PC-3 (cell line): Measurements from ENCODE around the gene HUNK. TPM values are rescaled to one million over a fixed set of nuclear protein-coding genes. Genes with fewer than 3 reads are reported as not detected.

Experiments
- ATAC-seq: fragments of 200-7000 bp; cut with Tn5 transposase; 2 replicates; pipeline ENCODE4 v1.9.1; 2020; ENCODE audit warnings: mild to moderate bottlenecking, moderate library complexity
- BruUV-seq: library from RNA; stranded (reverse); fragments of 400-500 nt; replicated peaks from 2 replicates; lab custom pipeline; 2021; lab: Mats Ljungman, UMichigan
- CTCF ChIA-PET: fragments of 300-600 bp; sonication (Branson Sonifier 250); formaldehyde crosslinking; loops from one replicate; lab custom pipeline; 2022; ENCODE audit warnings: antibody characterized with exemption; lab: Charles Lee
- POLR2A ChIA-PET: fragments of 300-600 bp; sonication (Branson Sonifier 250); formaldehyde crosslinking; loops from one replicate; lab custom pipeline; 2022; ENCODE audit warnings: antibody characterized with exemption; ENCODE audit not compliant: unreplicated experiment; lab: Charles Lee
- DNase-seq: peaks from one replicate; pipeline ENCODE4 v3.0.0-alpha.2; 2015
- H2AFZ ChIP-seq: fragments of 300-600 bp; sonication (generic); 2 replicates; pipeline ENCODE4 v1.6.0; 2016; ENCODE audit warnings: antibody characterized with exemption, low read length
- H3F3A ChIP-seq: fragments of 300-600 bp; sonication (generic); one replicate; pipeline ENCODE4 v1.6.0; 2017; ENCODE audit warnings: antibody characterized with exemption, low read length, control low read depth, mild to moderate bottlenecking; ENCODE audit not compliant: unreplicated experiment
- H3K27ac ChIP-seq: fragments of 300-600 bp; sonication (generic); 2 replicates; pipeline ENCODE4 v1.5.1; 2016; ENCODE audit warnings: mild to moderate bottlenecking, low read length
- H3K27me3 ChIP-seq: fragments of 300-600 bp; sonication (generic); 2 replicates; pipeline ENCODE4 v1.6.1; 2016; ENCODE audit warnings: low read length, mixed read lengths
- H3K36me3 ChIP-seq: fragments of 300-600 bp; sonication (generic); 2 replicates; pipeline ENCODE4 v1.6.1; 2016; ENCODE audit warnings: low read depth, mixed run types, low read length, mixed read lengths
- H3K4me1 ChIP-seq: fragments of 300-600 bp; sonication (generic); 2 replicates; pipeline ENCODE4 v1.5.1; 2016; ENCODE audit warnings: low read length; ENCODE audit not compliant: insufficient read depth
- H3K4me2 ChIP-seq: fragments of 300-600 bp; sonication (generic); 2 replicates; pipeline ENCODE4 v1.6.0; 2016; ENCODE audit warnings: low read length
- H3K4me3 ChIP-seq: fragments of 300-600 bp; sonication (generic); 2 replicates; pipeline ENCODE4 v1.5.1; 2016; ENCODE audit warnings: mild to moderate bottlenecking, low read length, mixed read lengths
- H3K79me2 ChIP-seq: fragments of 300-600 bp; sonication (generic); 2 replicates; pipeline ENCODE4 v1.6.1; 2017; ENCODE audit warnings: low read length, mixed read lengths
- H3K9ac ChIP-seq: fragments of 300-600 bp; sonication (generic); 2 replicates; pipeline ENCODE4 v1.6.0; 2016; ENCODE audit warnings: mild to moderate bottlenecking, low read length
- H3K9me2 ChIP-seq: fragments of 300-600 bp; sonication (generic); replicated peaks from 2 replicates; pipeline ENCODE4 v1.6.1; 2016; ENCODE audit warnings: mixed run types, low read length, mixed read lengths
- H3K9me3 ChIP-seq: fragments of 300-600 bp; sonication (generic); 2 replicates; pipeline ENCODE4 v1.6.1; 2016; ENCODE audit warnings: low read length, mixed read lengths
- H4K20me1 ChIP-seq: fragments of 300-600 bp; sonication (generic); 2 replicates; pipeline ENCODE4 v1.6.1; 2016; ENCODE audit warnings: low read length, mixed read lengths
- EZH2 ChIP-seq: fragments of 300-600 bp; sonication (generic); IDR thresholded peaks from one replicate; pipeline ENCODE4 v1.6.1; 2017; ENCODE audit warnings: antibody characterized with exemption, mild to moderate bottlenecking, low read length; ENCODE audit not compliant: unreplicated experiment
- EZH2phosphoT487 ChIP-seq: fragments of 300-600 bp; sonication (generic); IDR thresholded peaks from 2 replicates; pipeline ENCODE4 v1.6.1; 2018; ENCODE audit warnings: mild to moderate bottlenecking, antibody characterized with exemption, low read length, borderline replicate concordance
- intact Hi-C: fragments of 100-400 bp; cut with micrococcal nuclease; formaldehyde crosslinking; loops from 2 replicates; pipeline ENCODE4 v1.9.0; 2023
- total RNA-seq: library from RNA; depleted of rRNA; stranded (reverse); fragments of >200 nt; gene quantifications from 2 replicates; pipeline ENCODE4 v1.2.3, GENCODE V29; 2014
- TF ChIP-seq, protein P1 (sequence below): fragments of 300-600 bp; sonication (generic); conservative IDR thresholded peaks from 2 replicates; pipeline ENCODE4 v1.5.1; 2017; ENCODE audit warnings: antibody characterized with exemption, low read depth, mild to moderate bottlenecking, low read length

HUNK gene
- total RNA-seq, 1 experiment from 2014 or later, result not detected

DNA sequence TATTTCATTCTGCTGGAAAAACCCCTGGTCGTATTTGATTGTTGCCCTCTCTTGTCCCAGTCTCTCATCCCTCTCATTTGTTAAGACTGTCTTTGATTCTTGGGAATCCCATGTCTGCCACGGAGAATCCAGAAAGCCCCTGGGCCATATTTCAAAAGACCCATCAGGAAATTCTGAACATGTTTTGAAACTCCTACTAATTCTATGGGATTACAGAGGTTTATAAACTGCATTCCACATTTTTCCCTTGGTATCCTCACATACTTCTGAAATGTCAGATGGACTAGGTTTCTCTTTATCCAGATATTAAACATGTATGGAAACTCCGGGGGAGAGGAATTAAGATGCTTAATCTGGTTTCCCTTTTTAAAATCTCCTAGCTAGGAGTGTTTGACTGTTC, 80.0 kb downstream of the HUNK start:
- Histone ChIP-seq H3K9ac (no peak overlapping the region), H3K4me3 (no peak overlapping the region), H2AFZ (no peak overlapping the region), H3K9me2 (no peaks in the 10 kb centered on the region), H3K4me2 (no peak overlapping the region), H3K79me2 (no peaks in the 10 kb centered on the region), H3F3A (no peaks in the 10 kb centered on the region), H3K36me3 (no peaks in the 10 kb centered on the region), H3K27me3 (peaks cover 90% of the 10 kb centered on the region), H3K4me1 (no peaks in the 10 kb centered on the region), H3K9me3 (no peaks in the 10 kb centered on the region), H3K27ac (no peak overlapping the region), H4K20me1 (no peaks in the 10 kb centered on the region)
- ChIA-PET POLR2A (no interaction called here), CTCF (no interaction called here)
- BruUV-seq, result no TSS peak
- intact Hi-C loops, result no loop called here
- DNase-seq, result no peak
- no peak for ATAC-seq
- TF ChIP-seq EZH2phosphoT487 (no peak), EZH2 (no peak)
- TF ChIP-seq, protein P1, sequence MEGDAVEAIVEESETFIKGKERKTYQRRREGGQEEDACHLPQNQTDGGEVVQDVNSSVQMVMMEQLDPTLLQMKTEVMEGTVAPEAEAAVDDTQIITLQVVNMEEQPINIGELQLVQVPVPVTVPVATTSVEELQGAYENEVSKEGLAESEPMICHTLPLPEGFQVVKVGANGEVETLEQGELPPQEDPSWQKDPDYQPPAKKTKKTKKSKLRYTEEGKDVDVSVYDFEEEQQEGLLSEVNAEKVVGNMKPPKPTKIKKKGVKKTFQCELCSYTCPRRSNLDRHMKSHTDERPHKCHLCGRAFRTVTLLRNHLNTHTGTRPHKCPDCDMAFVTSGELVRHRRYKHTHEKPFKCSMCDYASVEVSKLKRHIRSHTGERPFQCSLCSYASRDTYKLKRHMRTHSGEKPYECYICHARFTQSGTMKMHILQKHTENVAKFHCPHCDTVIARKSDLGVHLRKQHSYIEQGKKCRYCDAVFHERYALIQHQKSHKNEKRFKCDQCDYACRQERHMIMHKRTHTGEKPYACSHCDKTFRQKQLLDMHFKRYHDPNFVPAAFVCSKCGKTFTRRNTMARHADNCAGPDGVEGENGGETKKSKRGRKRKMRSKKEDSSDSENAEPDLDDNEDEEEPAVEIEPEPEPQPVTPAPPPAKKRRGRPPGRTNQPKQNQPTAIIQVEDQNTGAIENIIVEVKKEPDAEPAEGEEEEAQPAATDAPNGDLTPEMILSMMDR, result no peak

DNA sequence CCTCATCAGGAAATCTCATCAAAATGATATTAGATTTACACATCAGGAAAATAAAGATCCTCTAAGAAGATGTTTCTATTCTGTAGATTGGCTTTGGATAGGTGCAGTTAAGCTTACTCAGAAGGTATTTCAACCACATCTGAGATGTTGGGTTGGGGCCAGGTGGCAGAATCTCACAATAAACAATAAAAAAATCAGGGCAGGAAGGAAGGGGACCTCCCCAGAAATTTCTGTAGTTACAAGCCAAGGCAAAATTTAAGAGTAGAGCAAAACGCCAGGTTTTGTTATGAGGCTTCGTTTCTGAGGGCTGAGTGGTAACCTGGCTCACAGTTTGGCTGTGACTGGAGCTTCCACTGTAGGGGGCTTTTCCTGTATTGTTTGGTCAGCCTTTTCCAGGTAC, 84.8 kb downstream of the HUNK start:
- no peaks in the 10 kb centered on the region for H3K36me3 ChIP-seq
- no peaks in the 10 kb centered on the region for H3K79me2 ChIP-seq
- H3F3A ChIP-seq, result no peaks in the 10 kb centered on the region
- POLR2A ChIA-PET, result no interaction called here
- TF ChIP-seq EZH2, result no peak
- no peak for TF ChIP-seq EZH2phosphoT487
- TF ChIP-seq, protein P1, result no peak
- no TSS peak for BruUV-seq
- CTCF ChIA-PET, result no interaction called here
- no peak overlapping the region for H3K4me3 ChIP-seq
- H4K20me1 ChIP-seq, result no peaks in the 10 kb centered on the region
- H3K4me2 ChIP-seq, result no peak overlapping the region
- H3K27me3 ChIP-seq, result peaks cover 93% of the 10 kb centered on the region
- no peaks in the 10 kb centered on the region for H3K9me2 ChIP-seq
- no peaks in the 10 kb centered on the region for H3K4me1 ChIP-seq
- intact Hi-C loops, result no loop called here
- no peak overlapping the region for H3K27ac ChIP-seq
- ATAC-seq (no peak), DNase-seq (no peak)
- H3K9me3 ChIP-seq, result no peaks in the 10 kb centered on the region
- no peak overlapping the region for H2AFZ ChIP-seq
- no peak overlapping the region for H3K9ac ChIP-seq

DNA sequence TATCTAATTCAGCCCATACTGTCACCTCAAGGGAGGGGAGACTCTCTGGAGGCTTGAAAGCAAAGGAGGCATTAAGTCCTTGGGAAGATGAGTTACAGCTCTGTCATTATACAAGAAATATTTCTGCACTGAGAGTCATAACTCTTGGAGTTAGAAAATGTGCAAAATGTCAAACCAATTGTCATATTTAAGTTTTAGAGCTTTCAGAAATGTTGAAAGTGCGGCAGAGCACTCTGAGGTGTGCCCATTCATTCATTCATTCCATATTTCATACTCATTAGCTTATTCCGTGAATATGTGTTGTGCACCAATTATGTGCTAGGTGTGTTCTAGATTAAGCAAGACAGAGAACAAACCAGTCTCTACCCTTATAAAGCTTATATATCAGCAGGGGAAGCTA, 87.1 kb downstream of the HUNK start:
- TF ChIP-seq EZH2 (no peak), EZH2phosphoT487 (no peak)
- TF ChIP-seq, protein P1, result no peak
- Histone ChIP-seq H3K4me3 (no peak overlapping the region), H3K4me1 (no peaks in the 10 kb centered on the region), H3K9me3 (no peaks in the 10 kb centered on the region), H3K4me2 (no peak overlapping the region), H3K79me2 (no peaks in the 10 kb centered on the region), H2AFZ (no peak overlapping the region), H3K9me2 (no peaks in the 10 kb centered on the region), H3K9ac (no peak overlapping the region), H3K27ac (no peak overlapping the region), H3K27me3 (peaks cover 93% of the 10 kb centered on the region), H3F3A (no peaks in the 10 kb centered on the region), H4K20me1 (no peaks in the 10 kb centered on the region), H3K36me3 (no peaks in the 10 kb centered on the region)
- DNase-seq (no peak), ATAC-seq (no peak)
- intact Hi-C loops, result no loop called here
- POLR2A ChIA-PET, result no interaction called here
- BruUV-seq, result no TSS peak
- CTCF ChIA-PET, result no interaction called here
